GM18519 (cell line): ENCODE data around the gene PDE5A.
"Not testable (repeated sequence)": the region's sequence is repeated elsewhere in the genome, so short reads cannot be mapped to it uniquely, and the experiment has no call there.

Experiments used
- ATAC-seq: cut with Tn5 transposase; IDR thresholded peaks from one replicate; pipeline ENCODE4 v1.9.1; 2021; ENCODE audit warnings: mild to moderate bottlenecking, moderate library complexity; ENCODE audit not compliant: unreplicated experiment, low FRiP score

The PDE5A gene

GRCh38 chr4:119628281-119629141 lies at the start of gene PDE5A:
TSS of gene PDE5A (minus strand) at chr4:119628804. CDS start at chr4:119628671, 133 bp downstream.
- ATAC-seq, result peak; percentile 90

- no peak for ATAC-seq
Measured at GRCh38 chr4:119676101-119676500, 47.5 kb upstream of the PDE5A start.

DNA sequence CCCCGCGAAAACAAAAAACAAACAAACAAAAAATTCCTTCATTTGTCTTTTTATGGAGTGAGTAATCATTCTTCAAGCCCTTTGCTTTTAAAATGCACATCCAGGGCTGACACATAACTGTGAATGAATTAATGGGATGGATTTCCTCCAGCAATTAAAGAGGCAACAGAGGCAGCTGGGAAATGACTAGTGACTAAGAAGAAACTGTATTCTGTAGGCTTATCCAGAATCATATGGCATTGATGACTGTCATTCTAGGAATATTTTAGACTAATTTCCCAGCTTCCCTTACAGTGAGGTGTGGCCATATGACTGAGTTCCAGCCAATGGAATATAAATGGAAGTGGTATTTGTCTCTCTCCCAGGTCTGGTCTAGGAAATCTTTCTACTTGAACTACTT lies 46.8 kb upstream of the PDE5A start:
- ATAC-seq, result no peak

GRCh38 chr4:119672938-119673337 lies 44.3 kb upstream of the PDE5A start:
- ATAC-seq, result no peak

GRCh38 chr4:119672086-119672485 lies 43.5 kb upstream of the PDE5A start:
- ATAC-seq, result no peak

- ATAC-seq, result no peak
Measured at GRCh38 chr4:119671205-119671604, 42.6 kb upstream of the PDE5A start.

DNA sequence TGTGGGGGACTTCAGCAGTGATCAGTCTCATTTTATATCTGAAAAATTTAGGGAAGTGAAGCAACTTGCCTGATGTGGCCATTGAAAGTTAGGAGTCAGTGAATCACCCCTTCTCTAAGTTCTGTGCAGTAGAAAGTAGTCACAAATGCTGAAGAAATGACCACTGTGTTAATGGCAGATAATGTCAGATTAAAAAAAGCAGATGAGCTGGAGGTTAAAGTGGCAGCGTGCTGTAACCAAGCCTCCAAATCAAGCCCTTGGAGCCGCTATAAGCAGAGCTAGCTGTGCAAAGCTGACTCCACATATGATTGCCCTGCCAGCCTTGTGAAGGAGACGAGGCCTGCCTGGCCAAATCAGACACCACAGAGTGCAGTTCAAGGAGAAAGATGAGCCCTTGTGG lies 39.2 kb upstream of the PDE5A start:
- no peak for ATAC-seq

DNA sequence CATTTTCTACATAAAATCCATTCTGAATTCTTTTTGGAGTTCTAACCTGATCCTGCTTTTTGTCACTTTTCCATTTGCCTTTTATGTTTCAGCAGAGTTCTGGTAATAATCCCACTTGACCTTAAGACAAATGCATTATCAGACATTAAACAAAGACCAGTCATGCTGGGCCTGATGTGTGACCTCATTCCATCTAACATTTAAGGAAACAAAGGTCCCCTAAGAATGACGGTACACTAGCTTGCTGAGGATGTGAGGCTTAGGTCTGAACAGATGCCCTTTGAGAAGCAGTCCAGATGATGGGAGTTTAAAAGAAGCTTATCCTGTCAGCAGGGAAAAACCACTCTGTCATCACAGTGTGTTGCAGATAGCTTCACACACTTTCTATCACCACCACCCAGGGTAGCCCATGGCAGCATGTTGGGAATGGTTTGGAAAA lies 38.1 kb upstream of the PDE5A start:
- ATAC-seq, result no peak

DNA sequence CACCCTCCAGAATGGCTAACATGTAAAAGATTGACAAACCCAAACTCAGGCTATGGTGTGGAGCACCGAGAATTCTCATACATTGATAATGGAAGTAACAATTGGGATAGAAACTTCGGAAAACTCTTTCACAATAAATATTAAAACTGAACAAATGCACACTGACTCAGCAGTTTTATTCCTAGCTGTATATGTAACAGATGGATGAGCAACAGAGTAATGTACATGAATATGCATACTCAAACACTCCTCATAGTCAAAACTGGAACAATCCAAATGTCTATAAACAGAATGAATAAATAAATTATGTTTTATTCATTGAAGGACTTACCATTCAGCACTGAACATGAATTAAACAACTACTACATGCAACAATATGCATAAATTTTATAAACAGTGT lies 37.1 kb upstream of the PDE5A start:
- no peak for ATAC-seq

- no peak for ATAC-seq
Measured at GRCh38 chr4:119664168-119664907, 35.7 kb upstream of the PDE5A start.

GRCh38 chr4:119663160-119663788 lies 34.7 kb upstream of the PDE5A start:
- no peak for ATAC-seq

DNA sequence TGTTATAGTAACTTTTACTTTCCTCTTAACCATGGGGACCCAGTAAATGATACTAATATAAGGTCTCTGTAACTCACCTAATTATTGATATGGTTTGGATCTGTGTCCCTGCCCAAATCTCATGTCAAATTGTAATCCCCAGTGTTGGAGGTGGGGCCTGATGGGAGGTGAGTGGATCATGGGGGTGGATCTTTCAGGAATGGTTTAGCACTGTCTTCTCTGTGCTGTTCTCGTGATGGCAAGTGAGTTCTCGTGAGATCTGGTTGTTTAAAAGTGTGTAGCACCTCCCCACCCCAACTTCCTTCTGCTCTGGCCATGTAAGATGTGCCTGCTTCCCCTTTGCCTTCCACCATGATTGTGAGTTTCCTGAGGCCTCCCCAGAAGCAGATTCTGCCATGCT lies 34.0 kb upstream of the PDE5A start:
- ATAC-seq, result not testable (repeated sequence)

GRCh38 chr4:119661231-119661630 lies 32.6 kb upstream of the PDE5A start:
- ATAC-seq, result no peak

GRCh38 chr4:119659576-119659975 lies 31.0 kb upstream of the PDE5A start:
- ATAC-seq, result no peak

GRCh38 chr4:119657111-119657611 lies 28.6 kb upstream of the PDE5A start:
- ATAC-seq, result no peak

DNA sequence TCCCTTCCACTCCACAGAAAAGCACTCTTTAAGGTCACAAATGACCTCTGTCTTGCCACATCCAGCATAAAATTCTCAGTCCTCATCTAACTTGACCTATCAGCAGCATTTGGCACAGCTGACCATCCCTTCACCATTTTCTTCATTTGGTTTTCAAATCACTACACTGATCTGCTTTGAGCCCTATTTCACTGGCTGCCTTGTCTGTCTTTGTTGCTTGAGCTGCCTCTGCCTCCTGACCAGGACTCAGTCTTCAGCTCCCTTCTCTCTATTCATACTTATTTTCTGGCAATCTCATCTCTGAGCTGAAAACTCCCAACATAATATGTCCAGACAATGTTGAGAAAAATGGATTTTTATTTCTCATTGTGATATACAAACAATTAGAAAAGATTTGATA lies 27.7 kb upstream of the PDE5A start:
- no peak for ATAC-seq

- ATAC-seq, result no peak
Measured at GRCh38 chr4:119655111-119655837, 26.7 kb upstream of the PDE5A start.

GRCh38 chr4:119653990-119654389 lies 25.4 kb upstream of the PDE5A start:
- ATAC-seq, result no peak

DNA sequence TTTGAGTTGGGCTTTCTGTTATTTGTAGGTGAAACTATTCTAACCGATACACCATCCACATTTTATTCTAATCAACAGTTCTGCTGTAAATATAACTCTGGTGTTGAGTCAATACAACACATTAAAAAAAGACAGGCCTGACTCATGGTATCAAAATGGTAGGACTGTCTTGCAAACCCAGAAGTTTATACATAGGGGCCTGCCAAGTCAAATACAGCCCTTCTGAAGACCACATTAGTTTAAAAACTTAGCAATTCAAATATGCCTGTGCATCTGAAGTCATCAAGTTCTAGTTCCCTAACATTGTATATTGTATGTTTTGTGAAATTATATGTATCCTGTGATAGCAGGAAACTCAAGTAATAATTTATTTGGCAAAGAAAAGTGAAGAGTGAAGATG lies 24.4 kb upstream of the PDE5A start:
- ATAC-seq, result no peak

- ATAC-seq, result no peak
Measured at GRCh38 chr4:119648398-119648797, 19.8 kb upstream of the PDE5A start.
